Activated CD8-positive, alpha-beta T cell treated with anti-CD3 and anti-CD28 coated beads for 36 hours (primary cell): ENCODE measurements around the gene TNS4. TPM values are rescaled to one million over a fixed set of nuclear protein-coding genes. Genes with fewer than 3 reads are reported as not detected.
A peak's percentile ranks its signal among the peaks of the same experiment; 100 is the strongest.

ENCODE experiments used
- ATAC-seq: fragments of 200-7000 bp; cut with Tn5 transposase; one replicate; pipeline ENCODE4 v1.10.0; 2021; ENCODE audit warnings: mild to moderate bottlenecking, moderate library complexity
- CTCF ChIA-PET: fragments of 350-600 bp; sonication (Branson Sonifier 250); formaldehyde crosslinking; loops from one replicate; lab custom pipeline; 2021; ENCODE audit warnings: antibody characterized with exemption; lab: Charles Lee
- POLR2A ChIA-PET: fragments of 350-600 bp; sonication (Branson Sonifier 250); formaldehyde crosslinking; loops from one replicate; lab custom pipeline; 2021; ENCODE audit warnings: antibody characterized with exemption; lab: Charles Lee
- DNase-seq: peaks from one replicate; pipeline ENCODE4 v3.0.0-alpha.2; 2020
- H3K27ac Mint-ChIP-seq: one replicate; pipeline ENCODE4 v1.8.0; 2021; ENCODE audit warnings: mild to moderate bottlenecking, mixed read lengths
- H3K27me3 Mint-ChIP-seq: one replicate; pipeline ENCODE4 v1.8.0; 2021; ENCODE audit warnings: mixed read lengths
- H3K36me3 Mint-ChIP-seq: one replicate; pipeline ENCODE4 v1.8.0; 2021; ENCODE audit warnings: low read depth, mixed read lengths
- H3K4me1 Mint-ChIP-seq: one replicate; pipeline ENCODE4 v1.8.0; 2021; ENCODE audit warnings: low read depth, mixed read lengths
- H3K4me3 Mint-ChIP-seq: one replicate; pipeline ENCODE4 v1.8.0; 2021; ENCODE audit warnings: mild to moderate bottlenecking, moderate library complexity, mixed read lengths
- H3K9me3 Mint-ChIP-seq: one replicate; pipeline ENCODE4 v1.8.0; 2021; ENCODE audit warnings: mixed read lengths
- intact Hi-C: fragments of 100-400 bp; cut with micrococcal nuclease; formaldehyde crosslinking; loops from one replicate; pipeline ENCODE4 v1.10.0; 2022
- total RNA-seq, 2 experiments: library from RNA; stranded (reverse); gene quantifications; one replicate each; pipeline ENCODE4 v1.2.3, GENCODE V29; 2021
- TF ChIP-seq, protein P1 (sequence below): fragments of 200-600 bp; IDR thresholded peaks from one replicate; pipeline ENCODE4 v1.8.0; 2022; ENCODE audit warnings: antibody characterized with exemption, mild to moderate bottlenecking

Gene TNS4
- total RNA-seq, 2 experiments from 2014 or later: 5.8 to 6.3 TPM

DNA sequence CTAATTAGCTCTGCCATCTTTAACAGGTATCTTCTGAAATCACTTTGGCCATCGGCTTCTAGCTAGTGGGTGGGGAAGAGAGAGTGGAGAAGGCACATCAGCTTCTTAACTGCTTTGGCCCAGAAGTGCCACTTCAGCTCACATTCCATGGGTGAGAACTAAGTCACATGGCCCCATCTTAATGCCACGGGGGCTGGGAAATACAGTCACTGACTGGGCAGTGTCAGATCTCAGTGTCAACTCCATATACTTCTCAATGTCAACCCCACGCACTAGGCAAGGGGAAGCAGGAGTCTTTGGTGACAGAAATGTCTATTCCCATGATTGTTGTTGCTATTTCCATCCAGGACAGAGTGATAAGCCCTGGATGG is 34.5 kb upstream of the TNS4 start:
- no peak overlapping the region for H3K4me3 Mint-ChIP-seq

DNA sequence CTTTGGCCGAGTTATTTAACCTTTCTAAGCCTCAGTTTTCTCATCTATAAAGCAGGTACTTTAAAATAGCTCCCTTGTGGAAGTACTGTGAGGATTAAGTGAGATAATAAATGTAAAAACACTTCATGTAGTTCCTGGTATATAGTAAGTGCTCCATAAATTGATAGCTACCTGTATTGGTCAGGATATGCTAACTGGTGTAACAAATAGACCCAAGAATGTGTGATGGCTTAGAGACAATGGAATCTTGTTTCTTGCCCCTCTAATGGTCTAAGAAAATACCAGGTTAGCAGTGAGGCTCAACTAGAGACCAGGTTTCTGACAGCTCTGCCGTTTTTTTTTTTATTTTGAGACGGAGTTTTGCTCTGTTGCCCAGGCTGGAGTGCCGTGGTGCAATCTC is 34.0 kb upstream of the TNS4 start:
- H3K27me3 Mint-ChIP-seq: no peaks in the 10 kb centered on the region
- POLR2A ChIA-PET: interaction anchor here (0.9 to 19.7 kb wide), 5 partner anchors 8 to 117 kb away, joined by 3 to 548 read pairs (median 5); partner anchors contain the start of genes CCR7 and TOP2A
- CTCF ChIA-PET: interaction anchor here (0.6 to 15.3 kb wide), 11 partner anchors 12 to 218 kb away, joined by 3 to 234 read pairs (median 10); partner anchors contain the start of genes GJD3, IGFBP4 and TOP2A
- H3K4me1 Mint-ChIP-seq: peaks cover 93% of the 10 kb centered on the region
- H3K36me3 Mint-ChIP-seq: peaks cover 3% of the 10 kb centered on the region
- H3K4me3 Mint-ChIP-seq: no peak overlapping the region
- DNase-seq (no peak), ATAC-seq (no peak)
- H3K27ac Mint-ChIP-seq: peak overlapping the region; percentile 50
- no peaks in the 10 kb centered on the region for H3K9me3 Mint-ChIP-seq
- intact Hi-C loops: no loop called here
- TF ChIP-seq, protein P1, sequence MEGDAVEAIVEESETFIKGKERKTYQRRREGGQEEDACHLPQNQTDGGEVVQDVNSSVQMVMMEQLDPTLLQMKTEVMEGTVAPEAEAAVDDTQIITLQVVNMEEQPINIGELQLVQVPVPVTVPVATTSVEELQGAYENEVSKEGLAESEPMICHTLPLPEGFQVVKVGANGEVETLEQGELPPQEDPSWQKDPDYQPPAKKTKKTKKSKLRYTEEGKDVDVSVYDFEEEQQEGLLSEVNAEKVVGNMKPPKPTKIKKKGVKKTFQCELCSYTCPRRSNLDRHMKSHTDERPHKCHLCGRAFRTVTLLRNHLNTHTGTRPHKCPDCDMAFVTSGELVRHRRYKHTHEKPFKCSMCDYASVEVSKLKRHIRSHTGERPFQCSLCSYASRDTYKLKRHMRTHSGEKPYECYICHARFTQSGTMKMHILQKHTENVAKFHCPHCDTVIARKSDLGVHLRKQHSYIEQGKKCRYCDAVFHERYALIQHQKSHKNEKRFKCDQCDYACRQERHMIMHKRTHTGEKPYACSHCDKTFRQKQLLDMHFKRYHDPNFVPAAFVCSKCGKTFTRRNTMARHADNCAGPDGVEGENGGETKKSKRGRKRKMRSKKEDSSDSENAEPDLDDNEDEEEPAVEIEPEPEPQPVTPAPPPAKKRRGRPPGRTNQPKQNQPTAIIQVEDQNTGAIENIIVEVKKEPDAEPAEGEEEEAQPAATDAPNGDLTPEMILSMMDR: no peak

More for the DNA sequence above, 34.5 kb upstream of the TNS4 start:
- Mint-ChIP-seq H3K27ac (peak overlapping the region; percentile 50), H3K27me3 (no peaks in the 10 kb centered on the region), H3K4me1 (peaks cover 93% of the 10 kb centered on the region), H3K36me3 (peaks cover 3% of the 10 kb centered on the region), H3K9me3 (no peaks in the 10 kb centered on the region)
- TF ChIP-seq, protein P1: no peak
- POLR2A ChIA-PET: interaction anchor here (1.4 to 19.7 kb wide), 3 partner anchors 20 to 118 kb away, joined by 3 to 548 read pairs (median 5); partner anchors contain the start of genes CCR7 and TOP2A
- no peak for ATAC-seq
- DNase-seq: no peak
- CTCF ChIA-PET: interaction anchor here (1.0 to 15.3 kb wide), 7 partner anchors 12 to 175 kb away, joined by 3 to 234 read pairs (median 114); partner anchors contain the start of genes GJD3, IGFBP4 and TOP2A
- intact Hi-C loops: no loop called here

DNA sequence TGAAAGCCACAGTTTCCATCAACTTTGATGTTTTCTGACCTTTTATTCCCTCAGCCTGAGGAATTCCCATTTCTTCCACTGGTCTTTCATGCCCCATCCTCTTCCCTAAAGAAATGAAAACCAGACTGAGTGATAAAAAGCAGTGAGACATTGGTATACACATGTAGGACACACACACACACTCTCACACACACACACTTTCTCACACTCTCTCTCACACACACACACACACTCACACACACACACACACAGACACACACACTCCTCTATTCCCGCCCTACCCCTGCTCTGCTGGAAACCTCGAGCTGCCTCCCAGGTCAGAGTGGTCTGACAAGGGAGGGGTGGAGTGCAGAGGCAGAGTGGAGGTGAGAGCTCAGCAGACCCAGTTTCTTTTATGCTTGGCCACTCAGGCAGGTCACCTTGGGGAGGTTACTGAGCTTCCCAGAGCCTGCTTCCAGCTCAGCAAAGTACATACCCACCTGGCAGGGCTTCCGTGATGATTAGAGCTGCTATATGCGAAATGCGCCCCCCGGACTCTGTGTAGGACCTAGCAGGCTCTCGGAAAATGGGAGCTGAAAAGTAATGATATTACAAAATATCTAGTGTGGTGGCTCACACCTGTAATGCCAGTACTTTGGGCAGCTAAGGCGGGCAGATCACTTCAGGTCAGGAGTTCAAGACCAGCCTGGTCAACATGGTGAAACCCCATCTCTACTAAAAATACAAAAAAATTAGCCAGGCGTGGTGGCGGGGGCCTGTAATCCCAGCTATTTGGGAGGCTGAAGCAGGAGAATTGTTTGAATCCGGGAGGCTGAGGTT is 33.2 kb upstream of the TNS4 start:
- peak overlapping the region; percentile 2 for H3K4me3 Mint-ChIP-seq
- H3K9me3 Mint-ChIP-seq: no peaks in the 10 kb centered on the region
- H3K36me3 Mint-ChIP-seq: peaks cover 3% of the 10 kb centered on the region
- CTCF ChIA-PET: interaction anchor here (0.6 to 15.3 kb wide), 26 partner anchors 8 to 232 kb away, joined by 3 to 234 read pairs (median 12); partner anchors contain the start of genes GJD3, IGFBP4 and TOP2A
- TF ChIP-seq, protein P1: no peak
- POLR2A ChIA-PET: interaction anchor here (0.6 to 19.7 kb wide), 15 partner anchors 7 to 172 kb away, joined by 3 to 548 read pairs (median 5); partner anchors contain the start of genes CCR7 and TOP2A
- DNase-seq: no peak
- ATAC-seq: no peak
- intact Hi-C loops: loop anchor here (5.0 kb wide), 4 partner anchors 52 to 177 kb away; partner anchors contain the start of genes IGFBP4 and TOP2A
- H3K27ac Mint-ChIP-seq: peak overlapping the region; percentile 95
- peaks cover 90% of the 10 kb centered on the region for H3K4me1 Mint-ChIP-seq
- H3K27me3 Mint-ChIP-seq: no peaks in the 10 kb centered on the region

DNA sequence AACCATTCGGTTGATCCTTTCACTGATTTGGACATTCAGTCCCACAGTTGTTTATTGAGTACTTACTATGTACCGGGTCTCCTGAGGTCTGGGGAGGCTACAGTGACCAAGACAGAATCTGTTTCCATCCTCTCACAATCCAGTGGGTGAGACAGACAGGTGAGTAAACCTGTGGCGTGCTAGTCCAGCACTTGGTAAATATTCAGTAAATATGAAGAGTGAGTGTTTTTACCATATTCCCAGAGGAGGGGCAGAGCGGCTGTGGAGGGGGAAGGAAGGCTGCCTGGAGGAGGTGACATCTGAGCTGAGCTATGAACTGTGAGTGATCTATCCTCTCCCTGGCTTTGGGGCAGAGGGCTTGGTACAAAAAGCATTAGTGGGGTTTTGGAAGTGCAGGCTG is 32.5 kb upstream of the TNS4 start:
- peaks cover 3% of the 10 kb centered on the region for H3K36me3 Mint-ChIP-seq
- ChIA-PET POLR2A (interaction anchor here (0.8 to 19.7 kb wide), 17 partner anchors 8 to 179 kb away, joined by 3 to 548 read pairs (median 7); partner anchors contain the start of genes CCR7 and TOP2A), CTCF (interaction anchor here (0.7 to 15.3 kb wide), 40 partner anchors 8 to 234 kb away, joined by 3 to 234 read pairs (median 8); partner anchors contain the start of genes GJD3, IGFBP4 and TOP2A)
- H3K4me1 Mint-ChIP-seq: peaks cover 87% of the 10 kb centered on the region
- DNase-seq (no peak), ATAC-seq (no peak)
- H3K27me3 Mint-ChIP-seq: no peaks in the 10 kb centered on the region
- TF ChIP-seq, protein P1: no peak
- peak overlapping the region; percentile 73 for H3K4me3 Mint-ChIP-seq
- no peaks in the 10 kb centered on the region for H3K9me3 Mint-ChIP-seq
- intact Hi-C loops: loop anchor here (5.0 kb wide), 4 partner anchors 52 to 177 kb away; partner anchors contain the start of genes IGFBP4 and TOP2A
- H3K27ac Mint-ChIP-seq: peak overlapping the region; percentile 95
